GM12878 (cell line): Measurements from ENCODE around the gene THOC7. TPM values are rescaled to one million over a fixed set of nuclear protein-coding genes. Genes with fewer than 3 reads are reported as not detected.

ENCODE experiments used
- ATAC-seq: fragments of 200-7000 bp; cut with Tn5 transposase; 3 replicates; pipeline ENCODE4 v1.9.1; 2020; ENCODE audit warnings: mild to moderate bottlenecking, moderate library complexity
- BruUV-seq: library from RNA; stranded (reverse); fragments of 400-500 nt; replicated peaks from 2 replicates; lab custom pipeline; 2021; lab: Mats Ljungman, UMichigan
- CTCF ChIA-PET: fragments of 300-600 bp; sonication (Branson Sonifier 250); formaldehyde crosslinking; extraction: SDS; loops from one replicate; lab custom pipeline; 2021; ENCODE audit warnings: inconsistent platforms; lab: Yijun Ruan, JAX
- POLR2A ChIA-PET: fragments of 350-600 bp; formaldehyde crosslinking; extraction: SDS; loops from one replicate; lab custom pipeline; 2021; ENCODE audit warnings: inconsistent platforms; lab: Charles Lee
- RAD21 ChIA-PET: fragments of 300-600 bp; sonication (Branson Sonifier 250); formaldehyde crosslinking; loops from one replicate; lab custom pipeline; 2023; ENCODE audit warnings: antibody characterized with exemption; ENCODE audit not compliant: unreplicated experiment; lab: Charles Lee
- SMC1A ChIA-PET: fragments of 300-600 bp; sonication (Branson Sonifier 250); formaldehyde crosslinking; loops from one replicate; lab custom pipeline; 2023; ENCODE audit not compliant: unreplicated experiment, uncharacterized antibody; lab: Charles Lee
- DNase-seq: peaks from one replicate; pipeline ENCODE4 v3.0.0-alpha.2; 2011; ENCODE audit warnings: low read depth, low spot score
- FAIRE-seq: peaks from 3 replicates; lab custom pipeline; 2011; peaks lifted over from hg19 to GRCh38; lab: Jason Lieb, UNC
- H2AFZ ChIP-seq: 2 replicates; pipeline ENCODE4 v1.6.0; 2011; ENCODE audit warnings: low read depth, low read length, control low read depth; ENCODE audit not compliant: control insufficient read depth
- H3K27ac ChIP-seq: 2 replicates; pipeline ENCODE4 v1.5.1; 2011; ENCODE audit warnings: control low read depth; ENCODE audit not compliant: control insufficient read depth, insufficient read depth
- H3K27me3 ChIP-seq, 2 experiments: replicated peaks in 1 of 2; 2 replicates each; pipeline versions ENCODE4 v1.6.0 to v1.6.1; 2011; ENCODE audit warnings: low read length in 1 of 2; ENCODE audit not compliant: control insufficient read depth in 2 of 2, insufficient read depth in 2 of 2
- H3K36me3 ChIP-seq, 2 experiments: 2 replicates each; pipeline ENCODE4 v1.5.1; 2011; ENCODE audit warnings: low read length in 1 of 2; ENCODE audit not compliant: control insufficient read depth in 2 of 2, insufficient read depth in 2 of 2
- H3K4me1 ChIP-seq: 2 replicates; pipeline ENCODE4 v1.6.1; 2011; ENCODE audit warnings: mild to moderate bottlenecking, low read length, moderate library complexity, mixed read lengths; ENCODE audit not compliant: control insufficient read depth, insufficient read depth
- H3K4me2 ChIP-seq: 2 replicates; pipeline ENCODE4 v1.6.0; 2011; ENCODE audit warnings: control low read depth; ENCODE audit not compliant: control insufficient read depth, insufficient read depth
- H3K4me3 ChIP-seq: fragments of 200-600 bp; sonication (generic); 2 replicates; pipeline ENCODE4 v1.5.1; 2016
- H3K79me2 ChIP-seq: 2 replicates; pipeline ENCODE4 v1.6.0; 2011; ENCODE audit warnings: low read length; ENCODE audit not compliant: control insufficient read depth, insufficient read depth
- H3K9ac ChIP-seq: 2 replicates; pipeline ENCODE4 v1.8.0; 2011; ENCODE audit warnings: low read length, control low read depth, mixed read lengths; ENCODE audit not compliant: control insufficient read depth, insufficient read depth
- H3K9me3 ChIP-seq: replicated peaks from 3 replicates; pipeline ENCODE4 v1.5.1; 2011; ENCODE audit warnings: mild to moderate bottlenecking, low read length; ENCODE audit not compliant: control insufficient read depth, insufficient read depth
- H4K20me1 ChIP-seq: 2 replicates; pipeline ENCODE4 v1.6.0; 2011; ENCODE audit not compliant: control insufficient read depth, insufficient read depth
- BCL3 ChIP-seq: IDR thresholded peaks from 2 replicates; pipeline ENCODE4 v1.6.1; 2011; ENCODE audit warnings: borderline replicate concordance, low read depth, mild to moderate bottlenecking, moderate library complexity, low read length; ENCODE audit not compliant: insufficient read depth, poor library complexity, severe bottlenecking
- BMI1 ChIP-seq: fragments of 450-650 bp; IDR thresholded peaks from 2 replicates; pipeline ENCODE4 v1.6.1; 2016; ENCODE audit warnings: mild to moderate bottlenecking, moderate library complexity, borderline replicate concordance
- ETV6 ChIP-seq, 2 experiments: fragments of 450-650 bp in 1 of 2; IDR thresholded peaks in 1 of 2; conservative IDR thresholded peaks in 1 of 2; 2 replicates each; pipeline ENCODE4 v1.6.1; 2014; ENCODE audit warnings: antibody characterized with exemption in 1 of 2, borderline replicate concordance in 1 of 2, low read depth in 1 of 2, mild to moderate bottlenecking in 1 of 2, moderate library complexity in 1 of 2
- IRF5 ChIP-seq: fragments of 450-650 bp; IDR thresholded peaks from 2 replicates; pipeline ENCODE4 v1.6.1; 2017; ENCODE audit warnings: borderline replicate concordance
- KLF5 ChIP-seq: fragments of 450-650 bp; IDR thresholded peaks from 2 replicates; pipeline ENCODE4 v1.6.1; 2014; ENCODE audit warnings: mild to moderate bottlenecking; ENCODE audit not compliant: partially characterized antibody
- MYB ChIP-seq: fragments of 150-350 bp; IDR thresholded peaks from 2 replicates; pipeline ENCODE4 v1.6.1; 2014; ENCODE audit warnings: mild to moderate bottlenecking, low read depth, low read length, borderline replicate concordance
- PBX3 ChIP-seq: IDR thresholded peaks from 2 replicates; pipeline ENCODE4 v1.6.1; 2011; ENCODE audit warnings: mild to moderate bottlenecking, low read depth, low read length, moderate library complexity; ENCODE audit not compliant: insufficient replicate concordance
- RAD51 ChIP-seq: fragments of 450-650 bp; IDR thresholded peaks from 2 replicates; pipeline ENCODE4 v1.6.1; 2016; ENCODE audit warnings: moderate library complexity, mild to moderate bottlenecking, inconsistent platforms
- RBBP5 ChIP-seq: fragments of 200-600 bp; sonication (generic); conservative IDR thresholded peaks from 2 replicates; pipeline ENCODE4 v1.6.1; 2016
- RUNX3 ChIP-seq: IDR thresholded peaks from 2 replicates; pipeline ENCODE4 v1.6.1; 2012; ENCODE audit warnings: low read length, inconsistent platforms
- SIN3A ChIP-seq: IDR thresholded peaks from 2 replicates; pipeline ENCODE4 v1.6.1; 2012; ENCODE audit warnings: low read depth, low read length, improper control_type of control experiment
- SIX5 ChIP-seq: IDR thresholded peaks from 2 replicates; pipeline ENCODE4 v1.6.1; 2011; ENCODE audit warnings: mild to moderate bottlenecking, low read depth, low read length, moderate library complexity; ENCODE audit not compliant: severe bottlenecking
- SREBF2 ChIP-seq: IDR thresholded peaks from 2 replicates; pipeline ENCODE4 v1.6.1; 2012; ENCODE audit warnings: mild to moderate bottlenecking, low read length
- ZBTB33 ChIP-seq: fragments of 450-650 bp; IDR thresholded peaks from 2 replicates; pipeline ENCODE4 v1.6.1; 2017; ENCODE audit warnings: mild to moderate bottlenecking
- WGBS: methylation state at CpG from one replicate; pipeline ENCODE4 v1.1.6; 2016; ENCODE audit warnings: low lambda C conversion rate; ENCODE audit not compliant: insufficient replicate concordance, insufficient coverage; ENCODE audit errors: missing lambda C conversion rate; 5-methylcytosine and 5-hydroxymethylcytosine counted together
- in situ Hi-C: fragments of 300-500 bp; cut with MboI; formaldehyde crosslinking; loops from 9 replicates; pipeline ENCODE4 v1.14.3; 2018; ENCODE audit warnings: mixed read lengths
- intact Hi-C: fragments of 100-400 bp; cut with micrococcal nuclease; formaldehyde crosslinking; loops from one replicate; pipeline ENCODE4 v1.14.2; 2022; ENCODE audit not compliant: unreplicated experiment
- polyA plus RNA-seq, 11 experiments: library from polyadenylated mRNA; depleted of rRNA in 4 of 11; unstranded in 6 of 11; stranded (reverse) in 5 of 11; fragments of >200 nt; fragmentation: Nextera tagmentation in 4 of 11; fragmentation: Illumina TruSeq in 1 of 11; extraction: Ambion mirVana in 4 of 11; extraction: Trizol in 1 of 11; gene quantifications; 1 replicate in 1 of 11; 2 replicates in 10 of 11; pipeline versions ENCODE4 v1.2.1 to v1.2.3, GENCODE V29; 2011 to 2016; ENCODE audit warnings: inconsistent platforms in 2 of 11, missing spikeins in 2 of 11, low read depth in 1 of 11
- total RNA-seq, 4 experiments: library from RNA; depleted of rRNA in 3 of 4; stranded (reverse); fragments of >200 nt in 3 of 4; fragmentation: Illumina TruSeq in 1 of 4; extraction: Trizol in 1 of 4; gene quantifications; 2 replicates each; pipeline versions ENCODE4 v1.2.1 to v1.2.3, GENCODE V29; 2013 to 2021
- TF ChIP-seq, protein P1 (sequence below): fragments of 450-650 bp; IDR thresholded peaks from 2 replicates; pipeline ENCODE4 v1.6.1; 2014; ENCODE audit warnings: mild to moderate bottlenecking

The THOC7 gene
- total and polyA plus RNA-seq, 10 of the 15 experiments (the other 5 are each of a cell fraction or from before 2014, with no cell fraction given) = 61.7 to 269 (median 138) TPM

- peak; percentile 95 for FAIRE-seq
- intact Hi-C loops (loop anchor here (1.0 to 10.0 kb wide), 3 partner anchors 144 to 1196 kb away; no protein-coding TSS in a partner anchor), in situ Hi-C loops (loop anchor here (5.0 to 25.0 kb wide), 2 partner anchors 466 to 1206 kb away; no protein-coding TSS in a partner anchor)
- ChIA-PET POLR2A (no interaction called here), RAD21 (interaction anchor here (0.8 to 3.2 kb wide), 8 partner anchors 12 to 488 kb away, joined by 3 to 41 read pairs (median 4); no protein-coding TSS in a partner anchor), CTCF (interaction anchor here (0.6 to 6.7 kb wide), 31 partner anchors 10 to 1196 kb away, joined by 3 to 144 read pairs (median 4); no protein-coding TSS in a partner anchor), SMC1A (interaction anchor here (0.8 to 5.5 kb wide), 11 partner anchors 10 to 474 kb away, joined by 3 to 53 read pairs (median 3); no protein-coding TSS in a partner anchor)
- BruUV-seq = no TSS peak
- Histone ChIP-seq H3K9me3 (no peaks in the 10 kb centered on the region), H3K27me3 (no peaks in the 10 kb centered on the region), H4K20me1 (no peaks in the 10 kb centered on the region), H3K79me2 (no peaks in the 10 kb centered on the region), H3K4me3 (no peak overlapping the region), H2AFZ (no peak overlapping the region), H3K4me1 (no peaks in the 10 kb centered on the region), H3K27ac (no peak overlapping the region), H3K36me3 (no peaks in the 10 kb centered on the region), H3K9ac (no peak overlapping the region), H3K4me2 (no peak overlapping the region)
- DNase-seq = peak; percentile 19
- ATAC-seq = peak; percentile 87
- WGBS = 53% methylated on average over 10 of the region's 10 CpGs
- TF ChIP-seq RAD51 (no peak), RUNX3 (peak; percentile 58), ETV6 (conservative IDR thresholded peaks at IDR 0.05 in 1 of 2, IDR thresholded peaks at IDR 0.05 in 1 of 2; ENCODE audit: borderline replicate concordance in 1 of 2, low read depth in 1 of 2) (peak in 1 of 2 experiments; percentile 93; a peak in 1 of 4 replicates), SIX5 (no peak), ZBTB33 (no peak), KLF5 (no peak), BMI1 (no peak), BCL3 (no peak), SREBF2 (no peak), PBX3 (no peak), MYB (no peak), SIN3A (no peak), IRF5 (no peak), RBBP5 (no peak)
- TF ChIP-seq, protein P1, sequence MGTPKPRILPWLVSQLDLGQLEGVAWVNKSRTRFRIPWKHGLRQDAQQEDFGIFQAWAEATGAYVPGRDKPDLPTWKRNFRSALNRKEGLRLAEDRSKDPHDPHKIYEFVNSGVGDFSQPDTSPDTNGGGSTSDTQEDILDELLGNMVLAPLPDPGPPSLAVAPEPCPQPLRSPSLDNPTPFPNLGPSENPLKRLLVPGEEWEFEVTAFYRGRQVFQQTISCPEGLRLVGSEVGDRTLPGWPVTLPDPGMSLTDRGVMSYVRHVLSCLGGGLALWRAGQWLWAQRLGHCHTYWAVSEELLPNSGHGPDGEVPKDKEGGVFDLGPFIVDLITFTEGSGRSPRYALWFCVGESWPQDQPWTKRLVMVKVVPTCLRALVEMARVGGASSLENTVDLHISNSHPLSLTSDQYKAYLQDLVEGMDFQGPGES = no peak
Measured at GRCh38 chr3:63818282-63819150, 45.1 kb downstream of the THOC7 start.
